K562 (cell line): Measurements from ENCODE around the gene SH3BGR.

Experiments used
- CHD2 ChIP-seq: IDR thresholded peaks from 2 replicates; pipeline ENCODE4 v1.6.1; 2011; ENCODE audit warnings: low read depth, low read length
- CLOCK ChIP-seq: fragments of 250-450 bp; sonication (Bioruptor Pico); IDR thresholded peaks from 2 replicates; pipeline ENCODE4 v1.4.0; 2020; ENCODE audit warnings: mild to moderate bottlenecking, moderate library complexity, borderline replicate concordance
- ETV5 ChIP-seq: sonication (generic); formaldehyde crosslinking; IDR thresholded peaks from 2 replicates; pipeline ENCODE4 v1.4.0; 2020; ENCODE audit warnings: low read depth, mild to moderate bottlenecking, missing genetic modification reagents
- HDAC3 ChIP-seq: fragments of 450-650 bp; IDR thresholded peaks from 2 replicates; pipeline ENCODE4 v1.6.1; 2018; ENCODE audit warnings: borderline replicate concordance, mild to moderate bottlenecking, moderate library complexity; ENCODE audit not compliant: partially characterized antibody
- TAL1 ChIP-seq: fragments of 450-650 bp; IDR thresholded peaks from 2 replicates; pipeline ENCODE4 v1.6.1; 2016; ENCODE audit warnings: mild to moderate bottlenecking
- ZNF140 ChIP-seq: fragments of 250-450 bp; sonication (Bioruptor Pico); IDR thresholded peaks from 2 replicates; pipeline ENCODE4 v1.8.0; 2021; ENCODE audit warnings: moderate library complexity, mild to moderate bottlenecking, inconsistent platforms
- ZNF217 ChIP-seq: sonication (generic); formaldehyde crosslinking; IDR thresholded peaks from 2 replicates; pipeline ENCODE4 v1.8.0; 2022; ENCODE audit warnings: mild to moderate bottlenecking, missing genetic modification reagents
- ZNF57 ChIP-seq: fragments of 450-650 bp; formaldehyde crosslinking; IDR thresholded peaks from 2 replicates; pipeline ENCODE4 v1.4.0; 2020; ENCODE audit warnings: mild to moderate bottlenecking, moderate library complexity
- TF ChIP-seq, protein P1 (sequence below): sonication (generic); formaldehyde crosslinking; IDR thresholded peaks from 2 replicates; pipeline ENCODE4 v1.8.0; 2022; ENCODE audit warnings: mild to moderate bottlenecking, missing genetic modification reagents
- TF ChIP-seq, protein P2 (sequence below), 2 experiments: fragments of 450-650 bp; conservative IDR thresholded peaks; 2 replicates each; pipeline ENCODE4 v1.6.1; 2017; ENCODE audit warnings: mild to moderate bottlenecking in 2 of 2, moderate library complexity in 2 of 2

DNA sequence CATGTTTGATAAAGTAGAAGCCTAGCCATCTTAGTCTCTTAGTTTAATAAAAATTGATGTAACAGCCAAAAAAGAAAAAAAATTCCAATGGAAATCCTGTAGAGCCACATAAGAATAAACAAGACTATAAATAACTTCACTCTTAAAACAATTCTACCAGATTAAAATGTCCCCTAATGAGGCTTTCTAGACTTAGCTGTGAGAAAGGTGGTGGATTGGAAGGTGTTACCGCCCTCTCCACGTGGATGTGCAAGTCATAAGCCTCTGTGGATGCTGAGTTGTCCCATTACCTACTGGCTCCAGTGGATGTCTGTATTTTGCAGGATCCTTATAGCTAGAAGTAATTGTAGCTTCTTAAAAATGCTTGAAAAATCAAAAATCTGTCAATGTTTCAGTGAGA lies 20.8 kb upstream of the SH3BGR start:
- TF ChIP-seq ZNF217: no peak
- TF ChIP-seq ZNF140: no peak
- no peak for TF ChIP-seq ZNF57 (CRISPR knock-in tag)
- no peak for TF ChIP-seq ETV5 (CRISPR knock-in tag)
- TF ChIP-seq CHD2: no peak
- TF ChIP-seq, protein P1, sequence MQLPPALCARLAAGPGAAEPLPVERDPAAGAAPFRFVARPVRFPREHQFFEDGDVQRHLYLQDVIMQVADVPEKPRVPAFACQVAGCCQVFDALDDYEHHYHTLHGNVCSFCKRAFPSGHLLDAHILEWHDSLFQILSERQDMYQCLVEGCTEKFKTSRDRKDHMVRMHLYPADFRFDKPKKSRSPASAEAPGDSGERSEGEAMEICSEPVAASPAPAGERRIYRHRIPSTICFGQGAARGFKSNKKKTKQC (CRISPR knock-in tag): no peak
- TF ChIP-seq CLOCK: no peak
- TF ChIP-seq, protein P2, sequence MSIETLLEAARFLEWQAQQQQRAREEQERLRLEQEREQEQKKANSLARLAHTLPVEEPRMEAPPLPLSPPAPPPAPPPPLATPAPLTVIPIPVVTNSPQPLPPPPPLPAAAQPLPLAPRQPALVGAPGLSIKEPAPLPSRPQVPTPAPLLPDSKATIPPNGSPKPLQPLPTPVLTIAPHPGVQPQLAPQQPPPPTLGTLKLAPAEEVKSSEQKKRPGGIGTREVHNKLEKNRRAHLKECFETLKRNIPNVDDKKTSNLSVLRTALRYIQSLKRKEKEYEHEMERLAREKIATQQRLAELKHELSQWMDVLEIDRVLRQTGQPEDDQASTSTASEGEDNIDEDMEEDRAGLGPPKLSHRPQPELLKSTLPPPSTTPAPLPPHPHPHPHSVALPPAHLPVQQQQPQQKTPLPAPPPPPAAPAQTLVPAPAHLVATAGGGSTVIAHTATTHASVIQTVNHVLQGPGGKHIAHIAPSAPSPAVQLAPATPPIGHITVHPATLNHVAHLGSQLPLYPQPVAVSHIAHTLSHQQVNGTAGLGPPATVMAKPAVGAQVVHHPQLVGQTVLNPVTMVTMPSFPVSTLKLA (conservative IDR thresholded peaks at IDR 0.05): peak; percentile 41 to 56; a peak in 1 of 4 replicates
- no peak for TF ChIP-seq TAL1
- no peak for TF ChIP-seq HDAC3
